ENCODE data around the gene POLR3K.

DNA sequence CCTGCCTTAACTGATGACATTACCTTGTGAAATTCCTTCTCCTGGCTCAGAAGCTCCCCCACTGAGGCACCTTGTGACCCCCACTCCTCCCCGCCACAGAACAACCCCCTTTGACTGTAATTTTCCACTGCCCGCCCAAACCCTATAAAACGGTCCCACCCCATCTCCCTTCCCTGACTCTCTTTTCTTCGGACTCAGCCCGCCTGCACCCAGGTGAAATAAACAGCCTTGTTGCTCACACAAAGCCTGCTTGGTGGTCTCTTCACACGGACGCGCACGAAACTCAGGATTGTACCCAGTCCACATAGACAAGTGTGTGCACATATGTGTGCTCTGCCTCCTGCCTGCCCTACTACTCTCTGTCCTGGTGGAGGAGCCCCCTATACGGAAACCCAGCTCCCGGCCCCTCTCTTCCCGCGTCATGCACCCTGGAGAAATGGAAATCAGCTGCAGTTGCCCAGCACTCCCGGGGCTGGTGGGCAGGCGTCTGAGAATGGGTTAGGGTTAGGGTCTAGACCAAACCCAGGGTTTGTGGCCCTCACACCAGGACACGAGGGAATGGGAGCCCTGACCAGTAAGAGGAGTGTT lies 21.4 kb upstream of the POLR3K start:
- TF ChIP-seq, protein P1, sequence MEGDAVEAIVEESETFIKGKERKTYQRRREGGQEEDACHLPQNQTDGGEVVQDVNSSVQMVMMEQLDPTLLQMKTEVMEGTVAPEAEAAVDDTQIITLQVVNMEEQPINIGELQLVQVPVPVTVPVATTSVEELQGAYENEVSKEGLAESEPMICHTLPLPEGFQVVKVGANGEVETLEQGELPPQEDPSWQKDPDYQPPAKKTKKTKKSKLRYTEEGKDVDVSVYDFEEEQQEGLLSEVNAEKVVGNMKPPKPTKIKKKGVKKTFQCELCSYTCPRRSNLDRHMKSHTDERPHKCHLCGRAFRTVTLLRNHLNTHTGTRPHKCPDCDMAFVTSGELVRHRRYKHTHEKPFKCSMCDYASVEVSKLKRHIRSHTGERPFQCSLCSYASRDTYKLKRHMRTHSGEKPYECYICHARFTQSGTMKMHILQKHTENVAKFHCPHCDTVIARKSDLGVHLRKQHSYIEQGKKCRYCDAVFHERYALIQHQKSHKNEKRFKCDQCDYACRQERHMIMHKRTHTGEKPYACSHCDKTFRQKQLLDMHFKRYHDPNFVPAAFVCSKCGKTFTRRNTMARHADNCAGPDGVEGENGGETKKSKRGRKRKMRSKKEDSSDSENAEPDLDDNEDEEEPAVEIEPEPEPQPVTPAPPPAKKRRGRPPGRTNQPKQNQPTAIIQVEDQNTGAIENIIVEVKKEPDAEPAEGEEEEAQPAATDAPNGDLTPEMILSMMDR (conservative IDR thresholded peaks at IDR 0.05 in 1 of 2, IDR thresholded peaks at IDR 0.05 in 1 of 2; ENCODE audit: low read depth in 1 of 2, low read length in 2 of 2) = no peak
- no peak for TF ChIP-seq EZH2 (IDR thresholded peaks at IDR 0.05; ENCODE audit: low read length, missing control alignments)

Data from fibroblast of lung (primary cell).